Left ventricle myocardium inferior (tissue), 1 donor: ENCODE measurements around the gene AGBL5. TPM values are rescaled to one million over a fixed set of nuclear protein-coding genes. Genes with fewer than 3 reads are reported as not detected.
"Not testable (repeated sequence)": the region's sequence is repeated elsewhere in the genome, so short reads cannot be mapped to it uniquely, and the experiment has no call there.

Source experiments
- DNase-seq: peaks from one replicate; pipeline ENCODE4 v3.0.0-alpha.2; 2020
- H3K27ac ChIP-seq: fragments of 200-600 bp; replicated peaks from 2 replicates; pipeline ENCODE4 v1.8.0; 2021
- H3K27me3 ChIP-seq: fragments of 200-600 bp; 2 replicates; pipeline ENCODE4 v1.8.0; 2021; ENCODE audit warnings: low read depth
- H3K36me3 ChIP-seq: fragments of 200-600 bp; 2 replicates; pipeline ENCODE4 v1.8.0; 2021
- H3K4me1 ChIP-seq: fragments of 200-600 bp; 2 replicates; pipeline ENCODE4 v1.8.0; 2021
- H3K4me3 ChIP-seq: fragments of 200-600 bp; 2 replicates; pipeline ENCODE4 v1.8.0; 2021; ENCODE audit warnings: mild to moderate bottlenecking, moderate library complexity
- H3K9me3 ChIP-seq: fragments of 200-600 bp; replicated peaks from 2 replicates; pipeline ENCODE4 v1.8.0; 2021
- CTCF ChIP-seq: fragments of 200-600 bp; IDR thresholded peaks from 2 replicates; pipeline ENCODE4 v1.8.0; 2021; ENCODE audit warnings: antibody characterized with exemption, mild to moderate bottlenecking, borderline replicate concordance
- intact Hi-C: fragments of 100-400 bp; cut with micrococcal nuclease; formaldehyde crosslinking; loops from one replicate; pipeline ENCODE4 v1.11.0; 2022
- total RNA-seq: library from RNA; stranded (reverse); fragmentation: NEBNext Ultra II Directional; extraction: Animal tissue kit (Norgen Biotek cat#: 25700); gene quantifications from one replicate; pipeline ENCODE4 v1.2.1, GENCODE V29; 2021
- donor health status: DM: no; HTN: yes; CAD: no; lungs with severe emphysema.

AGBL5 gene
- total RNA-seq, 1 donor from 2014 or later, result 10.0 TPM

GRCh38 chr2:27100036-27100435 is 48.6 kb downstream of the AGBL5 start:
- intact Hi-C loops, result no loop called here
- no peak for DNase-seq

GRCh38 chr2:27102329-27102728 is 50.9 kb downstream of the AGBL5 start:
- peaks cover 5% of the 10 kb centered on the region for H3K36me3 ChIP-seq
- TF ChIP-seq CTCF, result no peak
- no peak overlapping the region for H3K27ac ChIP-seq
- H3K9me3 ChIP-seq, result no peaks in the 10 kb centered on the region
- H3K4me1 ChIP-seq, result no peaks in the 10 kb centered on the region
- H3K4me3 ChIP-seq, result no peak overlapping the region
- DNase-seq, result no peak
- intact Hi-C loops, result no loop called here
- peaks cover 35% of the 10 kb centered on the region for H3K27me3 ChIP-seq

More at GRCh38 chr2:27100036-27100435, 48.6 kb downstream of the AGBL5 start:
- Histone ChIP-seq H3K36me3 (peaks cover 5% of the 10 kb centered on the region), H3K27me3 (peaks cover 13% of the 10 kb centered on the region), H3K4me3 (no peak overlapping the region), H3K9me3 (no peaks in the 10 kb centered on the region), H3K4me1 (peaks cover 12% of the 10 kb centered on the region), H3K27ac (no peak overlapping the region)
- TF ChIP-seq CTCF, result no peak

- intact Hi-C loops, result no loop called here
- no peak for TF ChIP-seq CTCF
Measured at GRCh38 chr2:27105981-27106380, 54.5 kb downstream of the AGBL5 start.

GRCh38 chr2:27108221-27108620 is 56.8 kb downstream of the AGBL5 start:
- Histone ChIP-seq H3K9me3 (no peaks in the 10 kb centered on the region), H3K36me3 (no peaks in the 10 kb centered on the region), H3K27me3 (peaks cover 54% of the 10 kb centered on the region), H3K4me3 (no peak overlapping the region), H3K27ac (no peak overlapping the region), H3K4me1 (no peaks in the 10 kb centered on the region)
- no peak for TF ChIP-seq CTCF
- intact Hi-C loops, result no loop called here
- DNase-seq, result no peak

More at GRCh38 chr2:27105981-27106380, 54.5 kb downstream of the AGBL5 start:
- Histone ChIP-seq H3K9me3 (no peaks in the 10 kb centered on the region), H3K4me3 (no peak overlapping the region), H3K4me1 (no peaks in the 10 kb centered on the region), H3K36me3 (no peaks in the 10 kb centered on the region), H3K27ac (no peak overlapping the region), H3K27me3 (peaks cover 54% of the 10 kb centered on the region)
- no peak for DNase-seq

GRCh38 chr2:27109083-27109482 is 57.6 kb downstream of the AGBL5 start:
- intact Hi-C loops, result no loop called here
- Histone ChIP-seq H3K9me3 (no peaks in the 10 kb centered on the region), H3K36me3 (no peaks in the 10 kb centered on the region), H3K27ac (no peak overlapping the region), H3K4me3 (no peak overlapping the region), H3K4me1 (no peaks in the 10 kb centered on the region), H3K27me3 (peaks cover 51% of the 10 kb centered on the region)
- no peak for DNase-seq
- TF ChIP-seq CTCF, result no peak

GRCh38 chr2:27110603-27111352 is 59.3 kb downstream of the AGBL5 start:
- H3K4me3 ChIP-seq, intact Hi-C loops, H3K4me1 ChIP-seq, H3K36me3 ChIP-seq, H3K9me3 ChIP-seq, H3K27ac ChIP-seq, DNase-seq: not testable (repeated sequence)
- peaks cover 37% of the 10 kb centered on the region for H3K27me3 ChIP-seq

GRCh38 chr2:27111392-27112078 is 60.1 kb downstream of the AGBL5 start:
- H3K27ac ChIP-seq, H3K36me3 ChIP-seq, H3K9me3 ChIP-seq, intact Hi-C loops, H3K4me1 ChIP-seq, DNase-seq, H3K4me3 ChIP-seq: not testable (repeated sequence)
- peaks cover 37% of the 10 kb centered on the region for H3K27me3 ChIP-seq
